ENCODE results near the gene HLA-DPA1. TPM values are rescaled to one million over a fixed set of nuclear protein-coding genes. Genes with fewer than 3 reads are reported as not detected.

Gene HLA-DPA1
- total RNA-seq, 2 donors from 2014 or later: 141 to 148 TPM

DNA sequence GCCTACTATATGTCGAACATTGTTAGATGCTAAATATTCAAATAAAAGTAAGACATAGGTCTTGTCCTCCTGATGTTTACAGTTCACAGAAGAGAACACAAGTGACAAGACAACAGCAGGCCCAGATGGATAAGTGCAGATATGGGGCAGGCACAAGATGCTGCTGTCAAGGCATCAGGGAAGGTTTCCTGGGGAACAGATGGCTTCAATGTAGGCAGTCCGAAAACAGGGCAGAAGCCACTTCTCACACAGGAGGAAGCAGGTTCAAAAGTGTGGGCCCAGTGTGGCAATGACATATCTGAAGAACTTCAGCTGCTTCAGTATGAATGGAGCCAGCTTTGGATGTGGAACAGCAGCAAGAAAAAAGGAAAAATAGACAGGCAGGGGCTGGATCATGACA, 34.9 kb upstream of the HLA-DPA1 start:
- Histone ChIP-seq H3K27me3 (replicated peaks; ENCODE audit: insufficient read depth) (peaks cover 11% of the 10 kb centered on the region), H3K27ac (no peak overlapping the region), H3K36me3 (no peaks in the 10 kb centered on the region), H3K9me3 (no peaks in the 10 kb centered on the region), H3K4me3 (no peak overlapping the region), H3K4me1 (ENCODE audit: control insufficient read depth in 1 of 2, low read depth in 2 of 2) (no peaks in the 10 kb centered on the region)
- TF ChIP-seq, protein P1, sequence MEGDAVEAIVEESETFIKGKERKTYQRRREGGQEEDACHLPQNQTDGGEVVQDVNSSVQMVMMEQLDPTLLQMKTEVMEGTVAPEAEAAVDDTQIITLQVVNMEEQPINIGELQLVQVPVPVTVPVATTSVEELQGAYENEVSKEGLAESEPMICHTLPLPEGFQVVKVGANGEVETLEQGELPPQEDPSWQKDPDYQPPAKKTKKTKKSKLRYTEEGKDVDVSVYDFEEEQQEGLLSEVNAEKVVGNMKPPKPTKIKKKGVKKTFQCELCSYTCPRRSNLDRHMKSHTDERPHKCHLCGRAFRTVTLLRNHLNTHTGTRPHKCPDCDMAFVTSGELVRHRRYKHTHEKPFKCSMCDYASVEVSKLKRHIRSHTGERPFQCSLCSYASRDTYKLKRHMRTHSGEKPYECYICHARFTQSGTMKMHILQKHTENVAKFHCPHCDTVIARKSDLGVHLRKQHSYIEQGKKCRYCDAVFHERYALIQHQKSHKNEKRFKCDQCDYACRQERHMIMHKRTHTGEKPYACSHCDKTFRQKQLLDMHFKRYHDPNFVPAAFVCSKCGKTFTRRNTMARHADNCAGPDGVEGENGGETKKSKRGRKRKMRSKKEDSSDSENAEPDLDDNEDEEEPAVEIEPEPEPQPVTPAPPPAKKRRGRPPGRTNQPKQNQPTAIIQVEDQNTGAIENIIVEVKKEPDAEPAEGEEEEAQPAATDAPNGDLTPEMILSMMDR (IDR thresholded peaks at IDR 0.05): no peak
- DNase-seq (ENCODE audit: low spot score) (no peak), ATAC-seq (ENCODE audit: insufficient number of reproducible peaks, low FRiP score, low read depth) (no peak)

DNA sequence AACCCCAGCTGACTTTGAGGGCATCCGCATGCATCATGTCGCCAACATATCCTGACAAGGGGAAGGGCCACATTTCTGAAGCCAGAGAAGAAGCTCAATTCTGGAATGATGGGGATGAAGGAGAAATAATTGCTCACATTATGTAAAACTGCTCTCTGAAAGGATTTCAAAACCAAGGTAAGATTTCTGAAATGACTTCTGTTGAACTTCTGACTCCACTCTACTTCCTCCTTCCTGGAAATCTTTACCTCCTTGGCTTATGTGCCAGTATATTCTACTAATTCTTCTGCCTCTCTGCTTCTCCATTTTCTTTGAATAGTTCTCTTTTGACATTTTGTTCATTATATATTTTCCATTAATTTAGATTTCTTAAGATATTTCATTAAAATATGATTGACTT, 34.2 kb upstream of the HLA-DPA1 start:
- Histone ChIP-seq H3K36me3 (no peaks in the 10 kb centered on the region), H3K27ac (no peak overlapping the region), H3K9me3 (no peaks in the 10 kb centered on the region), H3K4me1 (ENCODE audit: control insufficient read depth in 1 of 2, low read depth in 2 of 2) (no peaks in the 10 kb centered on the region), H3K4me3 (no peak overlapping the region), H3K27me3 (replicated peaks; ENCODE audit: insufficient read depth) (peaks cover 11% of the 10 kb centered on the region)
- DNase-seq (ENCODE audit: low spot score) (no peak), ATAC-seq (ENCODE audit: insufficient number of reproducible peaks, low FRiP score, low read depth) (no peak)
- TF ChIP-seq, protein P1 (IDR thresholded peaks at IDR 0.05): no peak

DNA sequence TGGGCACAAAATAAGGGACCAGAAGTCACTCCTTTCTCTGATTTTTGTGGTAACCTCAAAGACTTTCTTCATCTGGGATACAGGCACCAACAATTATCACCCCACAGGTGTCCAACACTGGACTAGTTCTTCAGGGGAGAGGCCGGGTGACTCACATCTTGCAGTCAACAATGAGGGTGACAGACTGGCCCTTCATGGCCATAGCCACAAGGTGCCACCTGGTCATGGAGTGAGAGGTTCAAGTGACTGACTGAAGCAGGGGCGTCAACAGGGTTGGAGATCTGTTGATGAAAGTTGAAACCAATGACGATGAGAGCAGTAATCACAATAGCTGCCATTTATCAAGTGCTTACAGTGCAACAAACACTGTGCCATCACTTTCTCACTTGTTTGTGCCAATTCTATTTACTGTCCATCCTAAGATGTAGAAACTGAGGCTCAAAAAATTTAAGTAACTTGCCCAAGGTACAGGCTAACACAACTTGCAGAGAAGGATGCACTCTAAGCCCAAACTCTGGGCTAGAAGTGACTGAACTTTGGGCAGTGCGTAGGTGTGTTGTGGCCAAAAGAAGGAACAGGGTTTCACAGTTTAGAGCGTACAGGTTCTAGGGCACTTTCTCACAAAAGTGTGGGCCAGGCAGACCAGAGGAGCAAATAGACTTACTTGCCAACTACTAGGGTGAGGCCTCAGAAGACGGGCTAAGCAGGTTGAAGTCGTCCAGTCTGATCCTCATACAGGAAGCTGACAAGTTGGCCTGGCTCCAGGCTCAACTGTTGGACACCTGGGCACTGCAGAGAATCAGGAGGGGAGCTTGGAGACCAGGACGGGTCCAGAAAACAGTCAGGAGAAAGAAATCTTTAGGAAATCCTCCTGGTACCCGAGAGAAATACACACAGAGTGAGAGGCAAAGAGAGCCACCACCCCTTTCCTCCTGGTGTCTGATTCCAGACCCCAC, 32.7 kb upstream of the HLA-DPA1 start:
- no peak overlapping the region for H3K27ac ChIP-seq
- peaks cover 11% of the 10 kb centered on the region for H3K27me3 ChIP-seq (replicated peaks; ENCODE audit: insufficient read depth)
- H3K9me3 ChIP-seq: no peaks in the 10 kb centered on the region
- ATAC-seq (ENCODE audit: insufficient number of reproducible peaks, low FRiP score, low read depth): no peak
- H3K4me3 ChIP-seq: no peak overlapping the region
- H3K36me3 ChIP-seq: no peaks in the 10 kb centered on the region
- no peaks in the 10 kb centered on the region for H3K4me1 ChIP-seq (ENCODE audit: control insufficient read depth in 1 of 2, low read depth in 2 of 2)
- TF ChIP-seq, protein P1 (IDR thresholded peaks at IDR 0.05): no peak
- DNase-seq (ENCODE audit: low spot score): no peak

DNA sequence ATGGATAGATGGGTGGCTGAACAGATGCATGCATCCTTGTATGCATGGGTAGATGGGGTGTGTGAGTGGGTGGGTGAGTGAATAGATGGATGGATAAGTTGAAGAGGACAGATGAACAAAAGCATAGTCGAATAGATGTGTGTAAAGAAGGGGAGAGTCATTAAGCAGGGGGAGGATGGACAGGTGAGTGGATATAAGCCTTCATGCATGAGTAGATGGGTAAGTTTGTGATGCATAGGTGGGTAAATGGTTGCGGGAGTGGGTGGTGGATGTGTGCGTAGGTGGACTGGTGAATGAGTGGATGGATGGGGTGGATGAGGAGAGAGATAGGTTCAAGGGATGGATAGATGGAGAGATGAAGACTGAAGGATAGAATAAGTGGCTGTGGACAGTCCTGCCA, 31.9 kb upstream of the HLA-DPA1 start:
- peaks cover 11% of the 10 kb centered on the region for H3K27me3 ChIP-seq (replicated peaks; ENCODE audit: insufficient read depth)
- TF ChIP-seq, protein P1 (IDR thresholded peaks at IDR 0.05): no peak
- no peak overlapping the region for H3K4me3 ChIP-seq
- DNase-seq (ENCODE audit: low spot score): no peak
- H3K27ac ChIP-seq: no peak overlapping the region
- no peaks in the 10 kb centered on the region for H3K36me3 ChIP-seq
- H3K4me1 ChIP-seq (ENCODE audit: control insufficient read depth in 1 of 2, low read depth in 2 of 2): no peaks in the 10 kb centered on the region
- no peak for ATAC-seq (ENCODE audit: insufficient number of reproducible peaks, low FRiP score, low read depth)
- no peaks in the 10 kb centered on the region for H3K9me3 ChIP-seq

DNA sequence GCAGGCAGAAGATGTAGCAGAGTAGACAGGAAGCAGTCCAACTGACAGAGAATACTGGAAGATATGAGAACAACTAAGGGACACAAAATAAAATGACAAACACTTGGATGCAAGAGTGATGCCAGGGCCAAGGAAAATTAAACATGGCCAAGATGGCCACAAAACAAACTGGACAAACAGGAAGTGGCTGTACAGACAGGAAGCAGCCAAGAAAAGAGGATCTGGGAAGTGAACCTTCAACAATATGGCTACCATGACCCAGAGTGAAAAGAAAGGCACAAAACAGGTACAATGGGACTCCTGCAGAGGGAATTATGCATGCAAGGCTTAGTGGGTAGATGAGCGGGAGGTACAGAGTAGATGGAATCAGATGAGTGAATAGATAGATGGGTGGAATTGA, 31.4 kb upstream of the HLA-DPA1 start:
- Histone ChIP-seq H3K4me3 (no peak overlapping the region), H3K36me3 (no peaks in the 10 kb centered on the region), H3K4me1 (ENCODE audit: control insufficient read depth in 1 of 2, low read depth in 2 of 2) (no peaks in the 10 kb centered on the region), H3K27me3 (replicated peaks; ENCODE audit: insufficient read depth) (peaks cover 11% of the 10 kb centered on the region), H3K9me3 (no peaks in the 10 kb centered on the region), H3K27ac (no peak overlapping the region)
- DNase-seq (ENCODE audit: low spot score) (no peak), ATAC-seq (ENCODE audit: insufficient number of reproducible peaks, low FRiP score, low read depth) (no peak)
- TF ChIP-seq, protein P1 (IDR thresholded peaks at IDR 0.05): no peak
